ENCODE results near the gene USP32.

USP32 gene

DNA sequence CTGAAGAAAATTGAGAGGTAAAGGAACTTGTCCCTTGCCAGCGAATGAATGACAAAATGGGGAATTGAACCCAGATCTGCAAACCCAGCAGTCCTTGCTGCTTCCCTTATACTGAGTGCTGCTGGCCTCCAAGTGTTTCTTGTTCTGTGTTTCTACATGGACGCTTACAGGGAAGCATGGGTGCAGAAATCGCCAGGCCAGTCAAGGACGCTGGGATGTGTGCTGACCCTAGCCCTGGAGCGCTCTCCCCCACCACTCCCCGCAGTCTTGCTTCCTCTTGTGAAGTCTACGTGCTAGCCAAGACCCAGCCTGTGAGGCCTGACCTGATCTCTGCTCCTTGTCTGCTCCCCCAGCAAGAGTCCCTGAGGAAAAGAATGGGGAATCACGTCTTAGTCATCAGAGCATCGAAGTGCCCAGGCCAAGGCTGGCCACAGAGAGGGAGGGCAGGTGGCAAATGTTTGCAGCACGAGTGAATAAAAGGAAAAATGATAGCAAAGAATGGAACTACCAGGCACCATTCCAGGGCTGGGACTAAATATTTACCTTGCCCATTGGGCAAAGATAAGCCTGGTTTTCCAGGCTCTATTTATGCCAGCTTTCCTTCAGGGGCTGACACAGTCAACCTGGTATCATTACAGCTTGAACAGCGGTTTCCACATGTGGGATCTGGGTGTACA lies 224.7 kb downstream of the USP32 start:
- DNase-seq: no peak

DNA sequence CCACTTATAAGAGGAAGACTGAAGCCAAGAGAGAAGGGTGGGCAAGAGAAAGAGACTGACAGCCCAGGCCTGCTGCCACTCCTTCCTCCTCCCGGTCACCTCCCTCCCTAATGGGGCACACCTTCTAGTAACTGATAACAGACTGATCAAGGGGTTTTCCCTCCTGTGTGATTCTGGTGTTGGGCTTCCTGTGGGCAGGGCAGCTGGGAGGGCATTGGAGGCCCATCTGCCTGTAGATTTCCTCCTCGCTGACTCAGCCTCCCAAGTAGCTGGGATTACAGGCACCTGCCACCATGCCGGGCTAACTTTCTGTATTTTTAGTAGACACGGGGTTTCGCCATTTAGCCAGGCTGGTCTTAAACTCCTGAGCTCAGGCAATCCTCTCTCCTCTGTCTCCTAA lies 226.0 kb downstream of the USP32 start:
- no peak for DNase-seq

DNA sequence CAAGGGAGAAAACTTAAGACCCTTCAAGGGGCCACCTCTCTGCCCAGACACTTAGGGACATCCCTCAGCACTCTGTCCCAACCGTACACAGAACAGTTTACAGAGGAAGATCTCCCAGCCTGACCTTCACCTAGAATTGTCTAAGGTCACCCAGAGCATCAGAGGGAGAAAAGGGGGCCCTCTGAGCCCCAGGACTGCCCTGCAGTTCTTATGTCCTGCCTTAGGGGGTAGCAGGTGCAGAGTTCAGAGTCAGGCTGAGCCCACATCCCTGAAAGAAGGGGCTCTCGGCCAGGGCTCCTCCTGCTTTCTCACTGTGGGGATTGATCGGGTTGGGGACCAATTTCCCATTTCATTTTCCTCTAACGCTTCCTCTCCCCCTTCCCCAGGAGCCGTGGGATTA lies 226.7 kb downstream of the USP32 start:
- no peak for DNase-seq

DNA sequence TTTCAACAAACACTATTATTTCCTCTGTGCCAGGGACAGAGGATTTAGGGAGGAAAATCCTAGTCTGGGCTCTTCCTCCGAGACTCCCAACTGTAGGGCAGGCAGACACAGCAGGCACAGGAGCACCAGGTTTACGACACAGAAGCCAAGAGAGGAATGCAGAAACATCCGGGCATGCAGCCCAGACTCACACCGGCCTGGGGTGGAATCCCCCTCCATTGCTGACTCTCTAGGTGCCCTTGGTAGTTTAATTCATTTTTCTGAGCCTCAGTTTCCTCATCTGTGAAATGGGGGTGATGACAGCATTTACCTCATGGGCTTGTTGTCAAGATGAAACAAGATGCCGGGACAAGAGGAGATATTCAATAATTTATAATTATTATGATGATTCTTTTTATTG lies 227.2 kb downstream of the USP32 start:
- no peak for DNase-seq

DNA sequence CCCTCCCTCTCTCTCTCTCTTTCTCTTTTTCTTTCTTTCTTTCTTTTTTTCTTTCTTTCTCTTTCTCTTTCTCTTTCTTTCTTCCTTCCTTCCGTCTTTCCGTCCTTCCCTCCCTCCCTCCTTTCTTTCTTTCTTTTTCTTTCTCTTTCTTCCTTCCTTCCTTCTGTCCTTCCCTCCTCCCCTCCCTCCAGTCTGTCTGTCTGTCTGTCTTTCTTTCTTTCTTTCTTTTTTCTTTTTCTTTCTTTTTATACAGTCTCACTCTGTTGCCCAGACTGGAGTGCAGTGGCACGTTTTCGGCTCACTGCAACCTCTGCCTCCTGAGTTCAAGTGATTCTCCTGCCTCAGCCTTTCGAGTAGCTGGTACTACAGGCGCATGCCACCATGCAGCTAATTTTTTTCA lies 227.8 kb downstream of the USP32 start:
- DNase-seq: no peak

DNA sequence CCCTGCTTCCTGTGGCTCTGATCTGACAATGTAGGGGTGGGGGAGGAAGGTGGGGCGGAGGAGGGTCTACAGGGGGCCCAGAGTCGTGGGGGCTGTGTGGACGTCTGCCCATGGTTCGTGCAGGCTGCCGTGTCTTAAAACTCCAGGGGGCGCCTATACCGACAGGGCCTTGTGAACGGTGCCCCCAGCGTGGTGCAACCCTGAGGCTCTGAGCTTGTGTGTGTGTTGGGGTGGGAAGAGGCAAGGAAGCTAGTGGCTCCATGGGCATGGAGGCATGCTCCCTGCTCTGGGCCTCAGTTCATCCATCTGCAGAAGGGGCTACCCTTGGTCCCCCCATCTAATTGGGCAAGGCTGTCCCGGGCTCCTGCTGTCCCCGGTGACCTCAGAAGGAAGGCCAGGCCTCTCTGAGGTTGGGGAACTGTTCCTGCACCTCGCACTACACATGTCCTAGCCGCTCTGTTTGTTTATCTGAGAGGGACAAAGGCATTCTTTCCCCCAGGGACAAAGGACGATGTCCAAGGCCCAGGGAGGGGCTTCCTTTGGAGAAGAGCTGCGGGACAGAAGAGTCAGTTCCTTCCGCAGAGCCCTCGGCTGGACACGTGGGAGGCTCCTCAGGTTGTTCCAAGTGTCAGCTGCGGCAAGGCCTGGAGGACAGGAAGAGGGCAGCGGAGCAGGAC lies 228.7 kb downstream of the USP32 start:
- DNase-seq: no peak

DNA sequence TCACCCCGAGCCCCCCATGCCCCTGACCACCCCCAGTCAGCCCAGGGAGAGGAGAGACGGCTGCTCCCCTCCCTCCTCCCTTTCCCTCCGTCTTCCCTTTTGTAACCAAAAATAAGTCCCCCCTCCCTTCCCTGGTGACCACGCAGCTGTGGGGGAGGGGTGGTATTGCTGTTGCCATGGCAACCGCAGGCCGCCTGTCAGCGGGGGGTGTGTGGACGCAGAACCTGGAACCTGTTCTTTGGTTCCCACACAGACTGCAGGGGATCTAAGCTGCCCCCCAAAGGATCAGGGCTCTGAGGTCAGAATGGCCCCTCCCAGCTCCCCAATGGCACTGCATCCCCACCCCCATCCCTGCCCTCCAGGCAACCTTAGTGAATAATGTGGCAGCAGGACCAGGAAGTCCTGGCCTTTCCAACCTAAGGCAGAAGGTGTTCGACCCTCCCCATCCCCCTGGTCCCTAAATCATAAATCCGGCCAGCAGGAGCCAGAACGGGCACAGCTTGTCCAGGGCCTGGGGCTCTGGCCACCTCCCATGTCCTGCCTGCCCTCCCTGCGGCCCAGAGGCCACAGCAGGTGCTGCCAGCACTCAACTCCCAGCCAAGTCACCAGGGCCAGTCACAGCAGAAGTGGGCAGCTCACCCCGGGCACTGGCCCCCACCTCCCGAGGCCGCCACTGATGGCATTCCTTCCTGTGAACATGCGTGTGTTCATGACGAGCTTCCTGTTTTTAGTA lies 230.2 kb downstream of the USP32 start:
- no peak for DNase-seq

DNA sequence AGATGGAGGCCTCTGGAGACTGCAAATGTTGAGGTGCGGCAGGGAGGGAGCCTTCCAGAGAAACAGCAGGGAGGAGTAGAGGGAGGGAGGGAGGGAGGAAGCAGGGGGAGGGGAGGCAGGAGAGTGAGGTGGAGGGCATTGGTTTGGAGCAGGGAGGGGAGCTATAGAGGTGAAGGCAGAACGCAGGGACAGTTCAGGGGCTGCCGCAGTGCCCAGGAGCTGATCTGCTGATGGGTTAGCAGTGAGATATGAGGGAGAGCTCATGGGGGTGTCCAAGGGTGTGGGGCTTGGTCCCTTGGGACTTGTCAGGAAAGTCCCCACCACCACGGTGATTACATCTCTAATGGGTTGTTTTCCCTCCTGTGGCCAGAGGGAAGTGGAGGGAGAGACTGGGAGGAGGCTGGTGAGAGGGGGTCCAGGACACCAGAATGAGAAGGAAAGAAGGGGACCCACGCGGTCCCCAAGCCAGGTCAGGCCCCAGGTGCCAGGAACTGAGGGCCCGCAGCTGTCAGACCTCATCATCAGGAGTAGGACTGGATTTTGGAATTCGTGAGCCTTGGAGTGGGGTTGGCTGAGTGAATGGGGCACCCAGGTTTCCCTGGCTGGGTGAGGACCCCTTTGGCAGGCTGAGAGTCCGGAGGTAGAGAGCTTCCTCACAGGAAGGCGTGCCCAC lies 231.0 kb downstream of the USP32 start:
- no peak for DNase-seq

DNA sequence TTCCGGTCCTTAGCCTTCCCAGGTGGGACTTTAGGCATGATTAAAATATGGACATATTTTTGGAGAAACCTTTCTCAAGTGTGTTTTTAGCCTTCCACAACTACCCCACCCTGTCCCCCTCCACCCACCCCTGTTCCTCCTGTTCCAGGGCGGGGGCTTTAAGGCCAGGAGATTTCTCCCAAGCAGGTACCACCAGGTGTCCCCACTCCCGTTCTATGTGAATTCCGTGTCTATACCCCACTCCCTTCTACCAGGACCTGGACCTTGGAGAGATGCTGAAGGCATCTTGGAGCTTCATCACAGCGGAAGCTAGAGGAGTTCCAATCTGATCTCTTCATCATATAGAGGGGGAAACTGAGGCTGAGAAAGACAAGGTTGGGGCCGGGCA lies 232.5 kb downstream of the USP32 start:
- DNase-seq: no peak

DNA sequence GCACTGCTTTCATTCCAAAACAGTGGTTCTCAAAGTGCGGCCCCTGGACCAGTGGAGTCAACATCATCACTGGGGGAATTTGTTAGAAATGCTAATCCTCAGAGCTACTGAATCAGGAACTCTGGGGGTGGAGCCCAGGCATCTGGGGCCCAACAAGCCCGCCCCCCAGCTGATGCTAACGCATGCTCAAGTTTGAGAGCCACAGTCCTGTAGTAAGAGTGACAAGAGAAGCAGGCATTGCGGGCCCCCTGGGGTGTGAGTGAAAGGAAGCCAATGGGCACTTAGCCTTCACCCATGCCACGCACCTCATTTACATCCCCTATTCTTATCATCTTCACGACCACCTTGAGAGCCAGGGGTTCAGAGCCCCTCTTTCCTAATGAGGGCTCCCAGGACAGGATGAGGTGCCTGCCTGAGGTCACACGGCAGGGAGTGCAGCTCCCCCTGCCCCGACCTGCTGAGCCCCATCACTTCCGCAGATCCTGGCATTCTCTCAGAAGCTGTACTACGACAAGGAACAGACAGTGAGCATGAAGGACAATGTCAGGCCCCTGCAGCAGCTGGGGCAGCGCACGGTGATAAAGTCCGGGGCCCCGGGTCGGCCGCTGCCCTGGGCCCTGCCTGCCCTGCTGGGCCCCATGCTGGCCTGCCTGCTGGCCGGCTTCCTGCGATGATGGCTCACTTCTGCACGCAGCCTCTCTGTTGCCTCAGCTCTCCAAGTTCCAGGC lies 233.0 kb downstream of the USP32 start:
- DNase-seq: no peak

DNA sequence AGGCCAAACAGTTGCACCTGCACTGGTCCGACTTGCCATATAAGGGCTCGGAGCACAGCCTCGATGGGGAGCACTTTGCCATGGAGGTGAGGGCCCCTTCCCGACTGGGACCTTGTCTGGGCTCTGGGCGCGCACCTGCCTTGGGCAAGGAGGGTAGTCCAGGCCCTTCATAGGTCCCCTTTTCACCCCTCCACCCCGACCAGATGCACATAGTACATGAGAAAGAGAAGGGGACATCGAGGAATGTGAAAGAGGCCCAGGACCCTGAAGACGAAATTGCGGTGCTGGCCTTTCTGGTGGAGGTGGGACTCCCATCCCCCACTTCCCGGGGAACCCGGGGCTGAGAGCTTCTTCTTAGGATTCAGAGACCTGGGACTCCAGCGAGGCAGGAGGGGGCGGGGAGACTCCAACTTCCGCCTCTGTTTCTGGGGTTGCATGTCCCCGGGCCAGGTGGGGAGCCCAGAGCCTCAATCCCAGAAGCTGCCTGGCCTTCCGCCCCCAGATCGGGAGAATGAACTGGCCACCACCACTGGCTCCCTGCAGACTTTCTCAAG lies 234.4 kb downstream of the USP32 start:
- DNase-seq: no peak

DNA sequence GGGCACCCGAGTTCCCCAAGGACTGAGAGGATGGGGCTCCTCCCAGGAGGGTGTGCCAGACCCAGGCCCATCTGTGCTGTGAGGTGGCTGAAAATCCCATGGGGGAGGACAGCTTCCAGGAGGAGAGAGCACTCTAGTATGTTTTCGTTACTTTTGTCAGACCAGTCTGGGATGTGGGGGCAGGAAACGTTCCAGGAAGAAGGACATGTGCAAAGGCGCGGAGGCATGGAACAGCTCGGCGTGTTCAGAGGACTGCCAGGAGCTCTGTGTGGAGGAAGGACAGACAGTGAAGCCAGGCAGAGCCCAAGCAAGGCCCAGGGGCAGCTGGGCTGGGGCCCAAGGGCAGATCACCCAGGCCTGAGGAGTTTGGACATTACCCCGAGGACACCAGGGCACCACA lies 235.2 kb downstream of the USP32 start:
- DNase-seq: no peak

DNA sequence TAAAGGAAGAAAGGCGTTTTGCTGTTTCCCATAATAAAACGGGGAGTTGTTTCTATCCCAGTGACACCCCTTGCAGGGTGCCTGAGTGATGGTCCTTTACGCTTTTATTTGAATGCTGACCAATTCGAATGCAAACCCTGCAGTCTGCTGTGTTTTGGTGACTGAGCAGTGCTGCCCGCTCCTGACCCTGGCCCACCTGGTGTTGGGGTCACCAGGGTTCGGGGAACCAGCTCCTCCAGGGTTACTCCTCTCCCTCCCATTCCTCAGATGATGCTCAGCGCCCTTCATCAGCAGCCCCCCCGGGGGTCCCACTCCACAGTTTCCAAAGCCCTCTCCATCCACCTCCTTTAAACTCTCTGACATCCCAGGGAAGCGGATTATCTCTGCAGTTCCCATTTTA lies 236.1 kb downstream of the USP32 start:
- no peak for DNase-seq

DNA sequence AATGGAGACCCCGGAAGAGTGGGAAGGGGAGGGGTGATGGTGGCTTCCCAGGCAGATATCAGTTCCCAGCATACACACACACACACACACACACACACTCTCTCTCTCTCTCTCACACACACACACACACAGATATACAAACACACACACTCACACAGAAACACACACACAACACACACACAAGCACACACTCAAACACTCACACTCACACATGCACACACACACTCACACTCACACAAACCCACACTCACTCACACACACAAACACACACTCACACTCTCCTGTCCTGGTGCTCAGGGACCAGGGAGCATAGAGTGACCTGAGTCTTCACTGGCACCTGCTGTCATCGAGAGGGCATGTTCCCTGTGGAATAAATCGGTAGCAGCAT lies 236.5 kb downstream of the USP32 start:
- DNase-seq: no peak

DNA sequence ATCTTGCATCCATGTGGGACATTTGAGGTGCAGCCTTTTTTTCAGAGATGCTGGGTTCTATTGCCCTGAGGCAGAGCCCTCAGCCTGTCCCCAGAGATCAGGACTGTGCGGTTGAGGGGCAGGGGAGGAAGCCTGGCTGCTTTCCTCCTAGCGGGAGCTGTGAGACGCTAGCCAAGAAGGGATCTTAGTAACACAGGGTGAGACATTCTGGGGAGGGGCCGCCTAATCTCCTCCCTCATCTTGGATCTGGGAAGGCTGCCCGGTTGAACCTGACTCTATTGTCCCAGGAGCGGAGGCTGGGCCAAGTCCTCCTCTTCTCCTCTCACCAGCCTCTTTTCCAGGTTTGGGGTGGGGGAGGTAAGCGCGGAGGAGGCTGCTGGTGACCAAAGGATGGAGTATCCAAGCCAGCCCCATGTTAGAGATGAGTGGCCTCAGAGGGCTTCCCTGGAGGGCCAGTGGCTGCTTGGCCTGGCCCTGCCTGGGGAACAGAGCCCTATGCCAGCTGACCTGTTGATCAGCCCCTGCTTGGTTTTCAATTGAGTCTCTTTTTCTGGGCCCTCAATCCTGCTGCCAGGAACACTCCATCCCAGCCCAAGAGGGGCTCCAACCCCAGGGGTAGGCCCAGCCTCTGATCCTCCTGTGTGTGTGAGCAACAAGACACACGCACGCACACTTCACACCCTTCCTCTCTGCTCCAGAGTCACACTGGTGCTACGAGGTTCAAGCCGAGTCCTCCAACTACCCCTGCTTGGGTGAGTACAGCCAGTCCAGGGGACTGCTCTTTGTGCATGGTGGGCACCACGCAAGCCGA lies 237.1 kb downstream of the USP32 start:
- DNase-seq: no peak

DNA sequence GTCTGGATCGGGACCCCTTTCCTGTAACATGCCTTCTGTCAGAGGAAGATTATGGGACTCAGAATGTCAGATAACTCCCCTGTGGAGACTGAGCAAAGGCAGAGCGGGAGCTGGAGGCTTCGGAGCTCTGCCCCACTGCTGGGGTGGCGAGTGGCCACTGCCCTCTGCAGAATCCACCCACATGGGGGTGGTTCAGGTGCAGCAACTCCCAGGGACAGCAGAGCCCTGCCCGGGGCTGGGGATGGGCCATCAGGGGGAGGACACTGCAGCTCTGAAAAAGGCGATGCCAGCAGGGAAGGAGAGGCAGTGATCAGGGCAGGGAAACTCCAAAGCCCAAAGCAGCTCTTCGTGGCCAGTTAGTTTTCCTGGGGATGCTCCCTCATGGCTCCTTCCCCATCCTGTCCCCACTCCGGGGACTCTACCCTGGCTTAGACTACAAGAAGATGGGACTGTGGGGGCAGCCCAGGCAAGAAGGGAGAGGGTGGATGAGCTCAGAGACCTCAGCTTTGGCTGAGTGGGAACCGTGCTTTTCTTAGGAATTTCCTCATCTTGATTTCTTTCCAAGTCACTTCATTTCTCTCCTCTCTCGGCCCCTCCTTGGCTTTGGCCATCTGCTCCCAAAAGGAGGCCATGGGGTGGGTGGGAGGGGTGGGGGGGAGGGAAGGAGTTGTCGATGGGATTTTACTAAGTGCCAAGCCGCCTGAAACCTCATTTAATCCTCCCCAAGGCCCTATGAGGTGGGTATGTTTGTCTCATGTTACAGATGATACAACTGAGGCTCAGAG lies 238.1 kb downstream of the USP32 start:
- DNase-seq: no peak

DNA sequence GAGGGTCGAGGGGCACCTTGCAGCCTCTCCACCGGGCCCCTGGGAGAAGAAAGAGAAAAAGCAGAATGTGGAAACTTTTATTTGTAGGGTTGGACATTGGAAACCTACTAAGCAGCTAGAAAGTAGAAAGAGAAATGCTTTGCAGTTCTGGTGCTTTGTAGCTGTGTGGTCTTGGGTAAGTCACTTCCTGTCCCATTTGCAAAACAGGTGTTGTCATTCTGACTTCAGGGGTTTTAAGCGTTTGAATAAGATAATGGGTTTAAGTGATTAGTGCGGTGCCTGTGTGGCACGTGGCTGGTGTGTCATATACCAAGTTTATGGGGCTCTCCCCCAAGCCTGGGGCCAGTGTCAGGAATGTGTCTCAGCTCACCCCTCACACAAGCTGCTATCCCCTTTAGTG lies 240.6 kb downstream of the USP32 start:
- DNase-seq: no peak

DNA sequence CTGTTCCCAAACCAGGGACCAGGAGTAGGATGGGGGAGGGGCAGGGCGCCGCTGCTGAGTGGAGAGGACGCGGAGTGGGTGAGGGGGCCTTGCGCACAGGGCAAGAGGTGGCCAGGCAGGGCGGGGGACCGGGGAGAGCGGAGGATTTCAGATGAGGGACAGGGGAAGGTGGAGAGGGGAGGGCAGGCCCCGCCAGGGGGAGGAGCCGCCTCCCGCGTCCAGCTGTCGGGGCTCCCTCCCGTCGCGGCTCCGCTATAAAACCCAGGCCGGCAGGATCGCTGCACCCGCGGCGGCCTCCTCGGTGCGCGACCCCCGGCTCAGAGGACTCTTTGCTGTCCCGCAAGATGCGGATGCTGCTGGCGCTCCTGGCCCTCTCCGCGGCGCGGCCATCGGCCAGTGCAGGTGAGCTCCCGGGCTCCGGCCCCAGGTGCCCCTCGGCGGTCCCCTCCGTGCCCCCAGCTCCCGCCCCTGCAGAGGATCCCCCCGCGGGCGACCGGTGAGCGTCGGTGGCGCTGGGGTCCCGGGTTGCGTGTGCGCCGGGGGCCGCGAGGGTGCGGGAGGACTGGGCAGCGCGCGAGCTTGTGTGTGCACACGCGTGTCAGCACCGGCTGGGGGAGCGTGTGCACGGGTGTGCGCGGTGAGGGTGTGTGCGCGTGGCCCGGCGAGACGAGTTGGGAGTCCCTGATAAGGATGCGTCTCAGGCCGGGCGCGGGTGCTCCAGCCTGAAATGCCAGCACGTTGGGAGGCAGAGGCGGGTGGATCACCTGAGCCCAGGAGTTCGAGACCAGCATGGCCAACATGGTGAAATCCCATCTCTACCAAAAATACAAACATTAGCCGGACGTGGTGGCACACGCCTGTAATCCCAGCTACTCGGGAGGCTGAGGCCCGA lies 242.0 kb downstream of the USP32 start, which contains the start of gene CA4:
Gene CA4 (plus strand): TSS at position 283 of the 892 bp plus-strand sequence. CDS start 62 bp downstream, at position 345.
- DNase-seq: no peak

DNA sequence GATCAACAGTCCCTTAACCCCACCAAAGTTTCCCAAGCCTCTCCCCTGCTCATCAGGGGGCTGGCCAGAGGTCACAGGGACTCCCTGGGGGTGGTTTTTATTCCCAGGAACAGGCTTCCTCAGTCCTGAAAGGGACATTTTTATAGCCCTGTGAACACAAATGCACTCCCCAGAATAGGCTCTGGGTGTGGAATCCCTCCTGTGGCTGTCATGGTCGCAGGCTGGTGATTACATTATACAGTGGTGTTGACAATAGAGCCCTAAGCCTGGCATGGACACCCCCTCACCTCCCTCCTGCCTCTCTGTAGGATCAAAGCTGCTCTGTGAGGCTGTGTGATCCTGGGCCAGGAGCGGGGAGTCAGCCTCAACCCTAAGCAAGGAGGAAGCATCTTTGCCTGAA lies 243.6 kb downstream of the USP32 start:
- DNase-seq: no peak

Data from AML-193 (cell line).